ENCODE measurements around the gene STARD13.

STARD13 gene

GRCh38 chr13:33137721-33138120, 147.8 kb downstream of the STARD13 start:
- H3K9me2 ChIP-seq (replicated peaks; ENCODE audit: insufficient read depth, low read length), result no peaks in the 10 kb centered on the region
- H3K9me3 ChIP-seq (replicated peaks; ENCODE audit: insufficient read depth, low read length), result no peaks in the 10 kb centered on the region
- no peaks in the 10 kb centered on the region for H3K27me3 ChIP-seq (replicated peaks; ENCODE audit: insufficient read depth, low read length)
- no peaks in the 10 kb centered on the region for H3K4me1 ChIP-seq (ENCODE audit: low read length)
- H2AFZ ChIP-seq (ENCODE audit: low read length), result no peak overlapping the region
- H3K36me3 ChIP-seq (replicated peaks; ENCODE audit: insufficient read depth, low read length), result no peaks in the 10 kb centered on the region
- H3K4me2 ChIP-seq (ENCODE audit: low read depth, low read length), result no peak overlapping the region
- no peak for DNase-seq
- no peaks in the 10 kb centered on the region for H3F3A ChIP-seq (ENCODE audit: insufficient read depth, low read length)
- H3K9ac ChIP-seq (ENCODE audit: low read length), result no peak overlapping the region
- TF ChIP-seq EZH2 (optimal IDR thresholded peaks at IDR 0.05; ENCODE audit: low read depth, low read length), result no peak
- no peak for TF ChIP-seq EZH2phosphoT487 (IDR thresholded peaks at IDR 0.05; ENCODE audit: low read length)
- TF ChIP-seq, protein P1, sequence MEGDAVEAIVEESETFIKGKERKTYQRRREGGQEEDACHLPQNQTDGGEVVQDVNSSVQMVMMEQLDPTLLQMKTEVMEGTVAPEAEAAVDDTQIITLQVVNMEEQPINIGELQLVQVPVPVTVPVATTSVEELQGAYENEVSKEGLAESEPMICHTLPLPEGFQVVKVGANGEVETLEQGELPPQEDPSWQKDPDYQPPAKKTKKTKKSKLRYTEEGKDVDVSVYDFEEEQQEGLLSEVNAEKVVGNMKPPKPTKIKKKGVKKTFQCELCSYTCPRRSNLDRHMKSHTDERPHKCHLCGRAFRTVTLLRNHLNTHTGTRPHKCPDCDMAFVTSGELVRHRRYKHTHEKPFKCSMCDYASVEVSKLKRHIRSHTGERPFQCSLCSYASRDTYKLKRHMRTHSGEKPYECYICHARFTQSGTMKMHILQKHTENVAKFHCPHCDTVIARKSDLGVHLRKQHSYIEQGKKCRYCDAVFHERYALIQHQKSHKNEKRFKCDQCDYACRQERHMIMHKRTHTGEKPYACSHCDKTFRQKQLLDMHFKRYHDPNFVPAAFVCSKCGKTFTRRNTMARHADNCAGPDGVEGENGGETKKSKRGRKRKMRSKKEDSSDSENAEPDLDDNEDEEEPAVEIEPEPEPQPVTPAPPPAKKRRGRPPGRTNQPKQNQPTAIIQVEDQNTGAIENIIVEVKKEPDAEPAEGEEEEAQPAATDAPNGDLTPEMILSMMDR (IDR thresholded peaks at IDR 0.05; ENCODE audit: low read length), result no peak
- H3K79me2 ChIP-seq (ENCODE audit: low read length), result no peaks in the 10 kb centered on the region
- no peak overlapping the region for H3K4me3 ChIP-seq (ENCODE audit: low read length)
- no peaks in the 10 kb centered on the region for H4K20me1 ChIP-seq (ENCODE audit: insufficient read depth, low read length)
- no peak overlapping the region for H3K27ac ChIP-seq (ENCODE audit: low read length)

- Histone ChIP-seq H4K20me1 (ENCODE audit: insufficient read depth, low read length) (no peaks in the 10 kb centered on the region), H3K27me3 (replicated peaks; ENCODE audit: insufficient read depth, low read length) (no peaks in the 10 kb centered on the region), H3K9ac (ENCODE audit: low read length) (no peak overlapping the region), H3K9me3 (replicated peaks; ENCODE audit: insufficient read depth, low read length) (no peaks in the 10 kb centered on the region), H3K79me2 (ENCODE audit: low read length) (no peaks in the 10 kb centered on the region), H3K4me1 (ENCODE audit: low read length) (no peaks in the 10 kb centered on the region), H3K27ac (ENCODE audit: low read length) (no peak overlapping the region), H3K9me2 (replicated peaks; ENCODE audit: insufficient read depth, low read length) (no peaks in the 10 kb centered on the region), H3K4me2 (ENCODE audit: low read depth, low read length) (no peak overlapping the region), H3K36me3 (replicated peaks; ENCODE audit: insufficient read depth, low read length) (no peaks in the 10 kb centered on the region), H3F3A (ENCODE audit: insufficient read depth, low read length) (no peaks in the 10 kb centered on the region), H2AFZ (ENCODE audit: low read length) (no peak overlapping the region), H3K4me3 (ENCODE audit: low read length) (no peak overlapping the region)
- DNase-seq, result no peak
- TF ChIP-seq EZH2phosphoT487 (IDR thresholded peaks at IDR 0.05; ENCODE audit: low read length), result no peak
- no peak for TF ChIP-seq EZH2 (optimal IDR thresholded peaks at IDR 0.05; ENCODE audit: low read depth, low read length)
- TF ChIP-seq, protein P1 (IDR thresholded peaks at IDR 0.05; ENCODE audit: low read length), result no peak
These were observed 150.5 kb downstream of the STARD13 start for GRCh38 chr13:33135097-33135496.

DNA sequence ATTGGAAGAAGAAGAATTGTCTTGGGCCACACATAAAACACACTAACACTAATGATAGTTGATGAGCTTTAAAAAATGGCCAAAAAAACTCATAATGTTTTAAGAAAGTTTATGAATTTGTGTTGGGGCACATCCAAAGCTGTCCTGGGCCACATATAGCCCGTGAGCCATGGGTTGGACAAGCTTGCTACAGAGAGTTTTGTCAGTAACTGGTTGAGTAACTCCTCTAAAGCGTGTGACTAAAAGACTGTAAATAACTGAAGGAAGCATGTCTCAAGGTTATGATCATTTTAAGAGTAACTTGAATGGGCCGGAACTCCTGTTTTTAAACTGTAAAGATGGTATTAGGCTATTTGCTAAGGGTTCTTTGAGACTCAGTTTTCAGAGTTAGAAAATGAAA, 151.3 kb downstream of the STARD13 start:
- no peaks in the 10 kb centered on the region for H4K20me1 ChIP-seq (ENCODE audit: insufficient read depth, low read length)
- H3K4me1 ChIP-seq (ENCODE audit: low read length), result no peaks in the 10 kb centered on the region
- no peaks in the 10 kb centered on the region for H3K9me2 ChIP-seq (replicated peaks; ENCODE audit: insufficient read depth, low read length)
- no peak overlapping the region for H3K4me2 ChIP-seq (ENCODE audit: low read depth, low read length)
- no peak overlapping the region for H3K4me3 ChIP-seq (ENCODE audit: low read length)
- no peaks in the 10 kb centered on the region for H3F3A ChIP-seq (ENCODE audit: insufficient read depth, low read length)
- H2AFZ ChIP-seq (ENCODE audit: low read length), result no peak overlapping the region
- TF ChIP-seq, protein P1 (IDR thresholded peaks at IDR 0.05; ENCODE audit: low read length), result no peak
- TF ChIP-seq EZH2 (optimal IDR thresholded peaks at IDR 0.05; ENCODE audit: low read depth, low read length), result no peak
- TF ChIP-seq EZH2phosphoT487 (IDR thresholded peaks at IDR 0.05; ENCODE audit: low read length), result no peak
- no peak overlapping the region for H3K9ac ChIP-seq (ENCODE audit: low read length)
- no peaks in the 10 kb centered on the region for H3K36me3 ChIP-seq (replicated peaks; ENCODE audit: insufficient read depth, low read length)
- no peaks in the 10 kb centered on the region for H3K79me2 ChIP-seq (ENCODE audit: low read length)
- H3K9me3 ChIP-seq (replicated peaks; ENCODE audit: insufficient read depth, low read length), result no peaks in the 10 kb centered on the region
- H3K27me3 ChIP-seq (replicated peaks; ENCODE audit: insufficient read depth, low read length), result no peaks in the 10 kb centered on the region
- no peak overlapping the region for H3K27ac ChIP-seq (ENCODE audit: low read length)
- no peak for DNase-seq

Data from MM.1S (cell line).